Endothelial cell of hepatic sinusoid (primary cell): Measurements from ENCODE around the gene HAUS3.

ENCODE experiments used
- in situ Hi-C: cut with HindIII; loops from 2 replicates; pipeline ENCODE4 v1.10.0; 2017; ENCODE audit warnings: low sequenced_read_pairs

Gene HAUS3

DNA sequence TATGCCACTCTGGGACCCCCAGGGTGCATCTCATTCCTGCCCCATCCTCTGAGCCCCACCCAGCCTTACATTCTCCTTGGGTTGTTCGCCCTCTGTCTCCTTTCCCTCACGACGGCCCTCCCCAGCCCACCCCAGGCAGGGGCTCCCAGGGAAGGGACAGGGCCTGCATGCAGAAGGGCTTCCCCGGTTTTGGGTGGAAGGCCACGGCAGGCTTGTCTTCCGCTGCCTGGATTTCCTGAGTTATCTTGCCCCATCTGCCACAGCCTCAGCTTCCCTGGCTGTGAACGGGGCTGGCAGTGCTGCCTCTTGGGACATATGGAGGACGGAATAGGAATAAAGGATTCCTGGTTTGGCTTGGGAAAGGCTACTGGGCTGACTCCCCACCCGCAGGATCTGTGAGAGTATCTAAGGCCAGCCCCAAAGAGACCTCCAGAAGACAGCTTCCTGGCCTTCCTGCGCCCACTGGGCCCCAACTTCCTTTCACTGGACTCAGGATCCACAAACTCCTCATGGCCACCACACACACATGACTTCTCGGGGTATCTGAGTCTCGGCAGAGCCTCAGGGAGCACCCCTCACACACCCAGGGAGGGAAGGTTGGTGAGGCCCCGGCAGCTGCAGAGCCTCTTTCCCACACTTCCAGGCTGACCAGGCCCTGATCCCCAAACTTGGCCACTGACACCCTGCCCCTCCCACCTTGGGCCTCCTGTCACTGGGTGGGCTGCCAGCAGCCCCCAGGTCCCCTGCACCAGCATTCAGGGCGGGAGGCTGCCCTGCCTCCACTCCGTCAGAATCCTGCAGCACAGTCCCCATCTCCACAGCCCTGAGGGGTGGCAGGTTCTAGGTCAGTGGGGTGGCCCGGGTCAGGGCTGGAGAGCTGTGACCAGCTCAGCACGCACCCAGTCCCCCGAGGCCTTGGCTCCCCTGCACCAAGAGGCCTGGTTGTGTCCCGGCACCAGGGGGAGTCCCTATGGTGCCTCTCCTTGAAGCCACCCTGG lies 23.5 kb upstream of the HAUS3 start:
- in situ Hi-C loops, result no loop called here

DNA sequence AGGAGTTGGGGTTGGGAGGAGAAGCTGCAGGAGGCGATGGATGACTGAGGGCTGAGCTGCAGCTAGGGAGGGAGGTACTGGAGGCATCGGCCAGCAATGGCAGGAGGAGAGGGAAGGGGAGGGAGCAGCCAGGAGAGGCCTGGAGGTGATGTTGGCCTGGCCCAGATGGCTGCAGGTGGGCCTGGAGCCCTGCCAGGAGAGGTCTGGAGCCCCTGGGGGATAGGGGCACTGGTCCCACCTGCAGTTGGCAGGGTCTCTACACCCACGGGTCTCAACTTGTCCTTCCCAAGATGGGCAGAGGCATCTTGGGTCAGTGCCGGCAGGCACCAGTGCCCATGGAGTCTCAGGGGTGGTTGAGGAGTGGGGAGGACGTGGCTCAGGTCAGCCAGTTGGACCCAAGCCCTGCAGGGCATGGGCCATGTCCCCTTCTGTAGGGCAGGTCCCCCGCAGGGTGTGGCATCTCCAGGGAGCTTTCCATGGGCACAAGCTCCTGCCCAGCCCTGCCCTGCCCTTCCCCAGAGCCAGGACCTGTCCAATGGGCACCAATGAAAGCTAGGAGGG lies 22.6 kb upstream of the HAUS3 start:
- in situ Hi-C loops, result no loop called here

DNA sequence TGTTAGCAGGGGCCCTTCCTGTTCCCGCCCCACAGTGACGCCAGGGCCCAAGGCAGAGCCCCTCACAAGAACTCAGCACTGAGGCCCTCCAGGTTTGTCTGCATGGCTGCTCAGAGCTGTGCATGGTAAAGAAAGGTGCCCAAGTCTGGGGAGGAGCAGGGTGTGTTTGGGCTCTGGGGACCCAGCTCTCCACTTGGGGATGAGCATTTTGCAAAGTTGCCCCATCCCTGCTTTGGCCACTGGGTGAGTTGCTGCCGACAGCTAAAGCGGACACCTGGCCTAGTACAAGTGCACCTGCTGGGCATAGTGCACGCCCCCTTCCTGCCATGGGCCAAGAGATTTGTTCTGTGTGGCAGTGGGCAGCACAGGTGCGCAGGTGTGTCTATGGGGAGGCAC lies 22.0 kb upstream of the HAUS3 start:
- in situ Hi-C loops, result no loop called here

DNA sequence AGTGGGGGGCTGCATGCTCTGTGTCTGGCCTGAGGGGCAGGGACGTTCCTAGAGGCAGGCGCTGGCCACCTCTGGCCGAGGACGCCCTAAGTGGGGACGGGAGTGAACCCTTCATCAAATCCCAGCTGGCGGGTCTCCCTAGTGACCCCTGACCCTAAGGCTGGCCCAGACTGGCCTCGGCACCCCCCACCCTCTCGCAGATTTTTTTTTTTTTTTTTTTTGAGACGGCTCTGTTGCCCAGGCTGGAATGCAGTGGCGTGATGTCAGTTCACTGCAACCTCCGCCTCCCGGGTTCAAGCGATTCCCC lies 21.0 kb upstream of the HAUS3 start:
- in situ Hi-C loops, result no loop called here

DNA sequence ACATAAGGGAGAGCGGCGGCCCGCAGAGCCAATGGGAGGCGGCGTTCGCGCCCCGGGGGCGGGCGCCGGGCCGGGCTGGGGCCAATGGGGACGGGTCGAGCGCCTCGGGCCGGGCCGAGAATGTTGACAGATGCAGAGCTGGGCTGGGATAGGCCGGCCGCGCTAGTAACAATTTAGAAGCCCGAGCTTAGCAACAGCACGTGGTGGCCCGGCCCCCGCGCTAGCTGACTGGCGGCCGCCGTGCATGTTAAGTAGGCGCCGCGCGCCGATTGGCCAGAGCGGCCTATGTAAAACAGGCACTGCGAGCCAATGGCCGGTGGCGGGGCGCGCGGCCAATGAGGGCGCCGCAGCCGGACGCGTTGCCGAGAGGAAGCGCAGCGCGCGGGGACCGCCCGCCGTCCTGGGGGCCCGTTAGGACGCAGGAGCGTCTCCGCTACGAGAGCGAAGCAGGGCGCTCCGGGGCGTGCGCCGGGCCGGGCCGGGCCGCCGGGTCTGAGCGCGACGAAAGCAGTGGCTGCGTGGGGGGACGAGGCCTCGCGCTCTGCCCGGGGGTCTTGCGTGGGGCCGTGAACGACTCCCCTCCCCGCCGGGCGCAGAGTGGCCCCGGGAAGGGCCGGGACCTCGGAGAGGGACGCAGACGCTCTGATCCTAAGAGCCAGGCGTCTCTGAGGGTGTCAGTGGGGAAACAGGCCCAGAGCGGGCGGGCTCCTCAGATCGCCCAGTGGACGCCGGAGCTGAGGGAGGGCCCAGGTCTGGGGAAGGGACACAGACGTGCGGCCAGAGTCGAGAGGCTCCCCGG lies 20.4 kb upstream of the HAUS3 start:
- in situ Hi-C loops, result no loop called here

DNA sequence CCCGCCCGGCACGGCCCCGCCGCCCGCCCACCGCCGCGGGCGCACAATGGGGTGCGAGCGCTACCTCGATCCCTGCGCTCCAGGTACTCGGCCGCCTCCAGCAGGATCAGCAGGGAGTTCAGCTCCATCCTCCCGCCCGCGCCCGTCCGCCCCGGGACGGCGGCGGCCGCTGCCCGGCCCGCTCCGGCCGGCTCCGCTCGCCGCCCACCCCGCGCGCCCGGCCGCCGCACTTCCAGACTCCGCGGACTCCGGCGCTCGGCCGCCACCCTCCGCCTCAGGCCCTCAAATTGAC lies 19.9 kb upstream of the HAUS3 start, which contains the start of gene MXD4:
Gene MXD4 (minus strand): TSS at position 257 of the 292 bp plus-strand sequence. CDS start 129 bp downstream, at position 128.
- in situ Hi-C loops, result no loop called here

DNA sequence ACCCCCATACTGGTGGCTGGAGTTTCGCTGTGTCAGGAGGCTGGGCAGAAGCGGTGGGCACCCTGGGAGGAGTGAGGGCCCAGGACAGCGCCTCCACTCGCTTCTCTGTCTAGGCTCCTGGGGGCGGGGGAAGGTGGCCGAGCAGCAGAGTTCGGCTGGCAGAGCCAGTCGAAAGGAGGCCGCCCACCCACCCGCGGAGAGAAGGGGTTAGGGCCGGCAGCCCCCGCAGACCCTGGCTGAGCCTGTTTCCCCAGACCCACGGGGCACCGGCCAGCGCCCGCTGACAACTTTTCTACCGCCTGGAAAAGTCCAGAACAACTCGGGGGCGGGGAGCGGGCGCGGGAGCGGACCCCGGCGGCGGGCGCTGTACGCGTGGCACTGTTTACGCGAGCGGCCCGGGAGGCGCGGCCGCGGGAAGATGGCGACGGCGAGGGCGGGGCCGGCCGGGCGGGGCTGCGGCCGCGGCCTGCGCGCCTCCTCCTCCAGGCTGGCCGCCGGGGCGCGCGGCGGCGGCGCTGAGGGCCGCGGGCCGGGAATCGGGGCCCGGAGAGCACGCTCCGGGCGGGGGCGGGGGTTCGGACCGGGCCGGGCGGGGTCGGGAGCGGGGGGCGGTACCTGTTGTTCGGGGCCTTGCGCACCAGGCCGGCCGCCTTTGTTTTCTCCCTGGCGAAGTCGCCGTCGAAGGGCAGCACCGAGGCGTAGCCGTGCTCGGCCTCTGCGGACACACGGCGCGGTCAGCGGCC lies 19.4 kb upstream of the HAUS3 start:
- in situ Hi-C loops, result no loop called here

DNA sequence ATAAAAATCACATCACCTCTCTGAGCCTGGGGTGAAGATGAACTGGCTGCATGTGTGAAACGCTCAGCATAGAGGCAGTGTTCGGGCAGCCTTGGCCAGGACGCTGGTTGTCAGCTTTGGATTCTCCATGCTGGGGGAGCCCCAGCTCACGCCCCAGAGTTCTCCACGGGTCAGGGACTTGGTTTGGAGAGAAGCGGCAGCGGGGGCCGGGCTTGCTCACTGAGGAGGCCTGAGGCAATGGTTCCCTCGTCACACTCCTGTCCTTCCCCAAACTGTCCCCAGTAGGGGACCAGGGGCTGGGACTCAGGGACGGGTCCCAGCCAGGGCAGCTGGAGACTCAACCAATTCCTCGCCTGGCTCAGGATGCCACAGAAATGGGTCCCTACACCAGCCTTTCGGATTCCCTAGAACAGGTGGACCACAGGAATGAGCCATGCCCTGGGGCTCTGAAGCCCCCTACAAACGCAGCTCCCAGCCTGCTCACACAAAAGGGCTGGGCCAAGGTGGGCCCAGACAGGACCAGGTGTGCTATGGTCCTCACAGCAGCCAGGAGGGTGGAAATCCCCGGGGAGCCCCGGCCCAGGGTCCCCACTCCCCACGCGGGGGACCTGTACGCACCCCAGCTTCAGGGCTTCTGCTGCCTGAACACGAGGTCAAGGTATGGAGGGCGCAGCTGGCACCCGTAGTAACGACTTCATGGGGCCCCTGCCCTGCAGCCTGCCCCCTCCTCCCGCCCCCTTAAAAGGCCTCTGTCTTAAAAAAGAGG lies 18.6 kb upstream of the HAUS3 start:
- in situ Hi-C loops, result no loop called here

DNA sequence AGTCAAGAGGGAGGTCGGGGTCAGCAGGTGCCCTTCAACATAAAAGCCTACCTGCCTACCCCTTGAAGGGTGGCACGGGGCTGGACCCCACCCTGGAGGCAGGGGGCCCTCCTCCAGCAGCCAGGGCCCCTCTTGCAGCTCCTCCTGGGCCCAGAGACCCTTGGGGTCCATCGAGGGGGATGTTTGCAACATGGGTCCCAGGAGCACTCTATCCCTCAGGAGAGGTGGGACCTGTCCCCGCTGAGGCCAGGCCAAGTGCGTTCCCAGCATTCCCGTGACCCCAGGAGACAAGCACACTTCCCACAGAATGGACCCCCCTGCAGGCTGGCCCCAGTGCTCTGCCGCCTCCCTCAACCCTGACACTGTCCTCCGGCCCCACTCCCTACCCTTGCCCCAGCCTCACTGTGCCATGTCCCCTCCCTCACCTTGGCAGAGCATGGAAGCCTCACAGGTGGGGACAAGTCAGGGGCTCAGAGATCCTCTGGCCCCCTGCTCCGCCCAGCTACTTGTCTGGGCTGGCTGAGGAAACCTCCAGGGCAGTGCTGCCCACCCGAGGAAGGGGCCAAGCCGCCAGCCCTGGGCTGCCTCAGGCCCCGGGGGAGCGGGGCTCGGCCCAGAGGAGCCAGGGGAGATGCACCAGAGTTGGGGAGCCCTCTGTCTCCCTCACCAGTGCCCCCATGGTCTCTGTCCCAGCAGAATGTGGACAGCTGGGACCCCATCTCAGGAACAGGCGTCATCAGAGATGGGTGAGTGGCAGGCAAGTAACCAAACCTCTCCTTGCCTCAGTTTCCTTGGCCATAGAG lies 17.8 kb upstream of the HAUS3 start:
- in situ Hi-C loops, result no loop called here

DNA sequence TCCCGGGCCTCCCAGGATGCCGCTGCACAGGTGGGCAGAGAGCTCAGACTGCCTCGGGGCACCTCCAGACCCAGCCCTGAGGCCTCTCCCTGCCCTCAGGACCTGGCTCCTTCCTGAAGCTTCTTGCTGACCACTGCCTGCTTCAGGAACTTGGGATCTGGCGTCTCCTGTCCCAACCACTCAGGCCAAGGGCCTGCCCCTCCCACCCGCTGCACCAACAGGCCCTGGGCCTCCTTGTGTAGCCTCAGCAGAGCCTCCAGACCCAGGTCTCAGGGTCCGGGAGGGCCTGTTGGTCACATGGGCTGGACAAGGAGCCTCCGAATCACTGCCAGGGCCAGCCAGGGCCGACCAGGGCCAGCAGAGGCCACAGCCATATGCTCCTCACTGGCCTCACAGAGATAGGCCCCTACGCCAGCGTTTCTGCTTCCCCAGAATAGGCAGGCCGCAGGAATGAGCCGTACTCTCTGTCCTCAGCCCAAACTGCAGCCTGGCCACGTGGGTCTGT lies 17.2 kb upstream of the HAUS3 start:
- in situ Hi-C loops, result no loop called here

DNA sequence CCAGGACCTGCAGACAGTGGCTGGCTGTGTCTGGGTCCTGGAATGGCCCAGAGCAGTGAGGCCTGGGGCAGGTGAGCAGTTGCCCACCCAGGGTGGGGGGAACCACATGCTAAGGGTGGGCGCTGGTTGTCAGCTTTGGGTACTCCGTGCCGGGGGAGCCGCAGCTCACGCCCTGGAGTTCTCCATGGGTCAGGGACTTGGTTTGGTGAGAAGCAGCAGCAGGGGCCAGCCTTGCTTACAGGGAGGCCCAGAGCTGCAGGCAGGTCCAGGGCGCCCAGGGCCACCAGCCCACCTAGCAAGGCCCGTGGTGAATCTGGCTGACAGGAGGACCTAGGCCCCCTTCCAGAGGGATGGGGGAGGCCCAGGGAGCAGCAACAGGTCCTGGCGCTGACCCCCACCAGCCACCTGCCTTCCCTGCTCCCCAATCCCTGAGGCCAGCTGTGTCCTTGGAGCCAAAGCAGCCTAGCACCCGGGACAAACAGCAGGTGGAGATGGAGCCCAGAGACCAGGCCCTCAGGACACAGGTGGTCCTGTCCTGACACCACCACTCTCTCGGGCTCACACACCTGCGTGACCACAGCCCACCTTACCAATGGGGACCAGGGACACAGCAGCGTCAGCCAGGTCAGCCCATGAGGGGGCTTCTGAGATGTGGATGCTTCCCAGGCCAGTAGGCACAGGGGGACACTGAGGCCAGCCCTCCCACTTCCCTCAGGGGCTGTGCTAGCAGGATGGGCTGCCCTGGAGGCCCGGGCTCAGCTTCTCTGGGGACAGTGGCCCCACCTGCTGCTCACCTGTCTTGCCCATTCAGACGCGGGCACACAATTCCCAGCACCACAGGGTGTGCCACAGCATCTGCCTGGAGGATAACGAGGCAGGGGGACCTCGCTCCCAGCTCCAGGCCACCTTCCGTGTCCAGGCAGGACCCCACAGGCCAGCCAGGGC lies 16.4 kb upstream of the HAUS3 start:
- in situ Hi-C loops, result no loop called here

DNA sequence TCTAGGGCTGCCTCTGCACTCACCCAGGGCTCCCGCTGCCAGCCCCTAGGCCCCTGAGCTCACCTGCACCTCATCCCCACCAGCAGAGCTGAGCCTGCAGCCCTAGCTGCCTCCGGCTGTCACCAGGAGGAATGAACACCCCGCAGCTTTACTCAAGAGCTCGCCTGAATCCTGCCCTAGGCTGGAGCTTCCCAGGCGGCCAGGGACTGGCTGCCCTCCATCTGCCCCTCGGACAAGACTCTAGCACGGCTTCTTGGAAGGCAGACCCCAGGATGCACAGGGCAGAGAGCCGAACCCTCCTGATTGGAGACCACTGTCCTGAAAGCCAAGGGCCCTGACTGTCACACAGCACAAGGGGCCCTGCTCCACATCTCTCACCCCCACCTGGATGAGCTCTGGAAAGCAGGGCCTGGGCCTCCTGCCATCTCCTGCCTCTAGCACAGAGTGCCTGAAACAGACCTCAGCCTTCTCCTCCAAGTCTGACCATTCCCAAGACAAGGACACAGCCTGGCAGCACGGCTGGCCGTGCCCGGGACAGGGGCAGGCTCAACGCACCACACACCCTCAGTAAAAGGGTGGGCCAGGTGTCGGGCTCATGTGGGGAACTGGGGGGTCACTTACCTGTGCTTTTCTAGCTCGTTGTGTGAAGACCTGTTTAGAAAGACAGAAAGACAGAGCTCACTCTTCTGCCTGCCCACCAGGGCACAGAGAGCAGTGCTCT lies 15.6 kb upstream of the HAUS3 start:
- in situ Hi-C loops, result no loop called here

DNA sequence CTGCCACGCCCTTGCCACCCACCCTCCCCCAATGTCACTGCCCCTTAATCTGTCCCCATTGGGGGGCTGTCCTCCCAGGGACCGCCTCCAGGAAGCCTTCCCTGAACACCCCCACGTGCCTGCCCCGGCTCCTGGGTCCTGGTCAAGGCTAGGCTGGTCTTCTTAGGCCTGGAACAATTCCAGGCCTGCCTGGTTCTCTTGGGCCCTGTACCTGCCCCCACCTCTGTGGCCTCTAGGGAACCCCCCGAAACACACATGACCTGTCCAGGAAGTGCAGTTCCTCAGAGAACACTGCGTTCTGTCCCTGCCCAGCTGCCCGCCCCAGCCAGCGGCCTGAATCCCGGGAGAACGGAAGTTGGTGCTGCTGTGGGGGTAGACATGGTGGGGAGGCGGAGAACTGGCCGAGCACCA lies 14.9 kb upstream of the HAUS3 start:
- in situ Hi-C loops, result no loop called here

DNA sequence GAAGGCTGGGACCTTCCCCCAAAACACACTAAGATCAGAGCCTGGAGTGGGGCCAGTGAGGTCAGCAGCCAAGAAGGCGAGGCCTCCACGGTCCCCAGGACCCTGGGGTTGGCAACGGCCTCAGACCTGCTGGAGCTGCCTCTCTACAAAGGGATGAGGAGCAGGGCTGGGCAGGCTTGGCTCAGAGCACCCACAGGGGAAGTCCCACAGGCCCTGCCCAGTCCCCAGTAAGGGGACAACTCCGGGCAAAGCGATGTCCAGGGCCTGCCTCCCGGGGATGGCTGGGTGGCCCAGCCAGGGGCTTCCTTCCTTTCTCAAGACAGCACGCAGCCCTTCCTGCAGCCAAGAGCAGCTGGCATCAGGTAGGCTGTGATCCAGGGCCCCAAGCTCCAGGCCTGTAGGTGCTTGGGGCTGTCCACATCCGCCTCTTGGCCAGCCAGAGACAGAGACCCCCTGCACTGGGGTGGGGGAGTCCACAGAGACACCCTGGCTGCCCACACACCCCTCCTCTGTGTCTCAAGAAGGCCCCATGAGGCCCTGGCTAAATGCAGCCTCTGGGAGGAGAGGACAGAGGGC lies 14.3 kb upstream of the HAUS3 start:
- in situ Hi-C loops, result no loop called here

DNA sequence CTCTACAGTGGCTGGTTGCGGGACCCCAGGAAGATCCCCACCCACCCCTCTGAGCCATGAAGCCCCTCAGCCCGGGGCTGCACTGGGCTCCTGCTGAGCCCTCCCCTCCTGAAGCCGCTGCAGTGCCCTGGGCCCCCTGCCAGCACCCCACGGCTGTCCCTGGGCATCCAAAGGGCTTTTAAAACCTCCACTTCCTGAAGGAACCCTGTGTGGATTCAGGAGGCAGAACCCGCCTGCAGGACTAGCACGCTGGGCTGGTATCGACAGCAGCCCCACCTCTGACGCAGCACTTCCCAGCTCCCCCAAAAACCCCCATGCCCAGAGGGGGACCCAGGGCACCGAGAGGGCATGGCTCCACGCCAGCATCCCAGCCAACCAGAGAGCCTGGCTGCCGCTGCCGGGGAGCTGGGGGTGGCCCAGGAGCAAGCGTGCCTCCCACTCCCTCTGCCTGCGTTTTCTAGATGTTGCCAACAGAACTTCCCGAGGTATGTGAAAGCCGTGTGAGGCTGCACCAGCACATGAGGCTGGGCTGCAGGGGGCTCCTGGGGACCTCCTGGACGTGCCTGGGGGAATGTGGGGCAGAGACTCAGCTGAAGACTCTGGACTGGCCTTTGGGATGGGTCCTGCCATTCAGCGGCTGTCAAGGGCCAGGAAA lies 13.7 kb upstream of the HAUS3 start:
- in situ Hi-C loops, result no loop called here

DNA sequence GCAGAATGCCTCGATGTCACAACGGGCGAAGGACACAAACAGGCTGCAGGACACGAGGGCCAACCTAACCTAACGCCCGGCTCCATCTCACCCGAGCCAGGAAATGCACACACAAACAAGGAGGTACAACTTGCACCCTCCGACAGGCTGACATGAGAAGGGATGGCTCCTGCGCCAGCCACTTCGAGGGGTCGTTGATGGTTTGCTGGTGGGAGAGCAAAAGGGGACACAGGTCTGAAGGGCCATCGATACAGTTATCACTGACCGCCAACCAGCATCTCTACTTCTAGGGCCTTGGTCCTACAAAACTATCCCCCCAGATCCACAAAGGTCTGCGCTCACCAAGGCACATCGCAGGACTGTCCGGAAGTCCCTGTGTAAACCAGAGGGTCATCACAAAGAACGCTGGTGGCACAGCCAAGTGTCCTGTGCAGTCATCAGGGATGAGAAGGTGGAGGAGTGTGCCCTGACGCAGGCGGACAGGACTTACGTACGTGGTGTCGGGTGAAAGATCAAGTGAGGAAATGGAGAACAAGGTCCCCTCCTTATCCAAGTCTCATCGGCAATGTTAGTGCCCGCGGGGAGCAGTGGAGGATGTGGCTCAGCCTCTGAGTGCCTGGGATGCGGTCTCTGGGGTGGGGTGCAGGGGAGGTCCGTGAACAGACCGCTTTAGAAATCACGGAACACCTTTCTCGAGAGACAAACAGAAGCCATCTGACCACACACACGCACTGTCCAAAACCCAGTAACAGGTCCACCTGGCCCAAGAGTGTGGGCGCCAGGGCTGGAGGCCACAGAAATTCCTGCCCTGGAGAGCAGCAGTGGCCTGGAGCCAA lies 13.0 kb upstream of the HAUS3 start:
- in situ Hi-C loops, result no loop called here
